ENCODE results near the gene PLPPR3.

The PLPPR3 gene

GRCh38 chr19:802498-803098 lies 19.2 kb downstream of the PLPPR3 start:
- TF ChIP-seq POLR2A (IDR thresholded peaks at IDR 0.05; ENCODE audit: extremely low read depth, insufficient read length) (no peak), MYC (IDR thresholded peaks at IDR 0.05; ENCODE audit: low read depth, low read length) (no peak), MAX (IDR thresholded peaks at IDR 0.05; ENCODE audit: low read depth, low read length) (no peak), CTCF (IDR thresholded peaks at IDR 0.05; ENCODE audit: low read depth, low read length) (no peak)
- DNase-seq (ENCODE audit: low read depth) = no peak
- no peak overlapping the region for H3K4me3 ChIP-seq (ENCODE audit: low read depth, low read length)

- TF ChIP-seq MYC (IDR thresholded peaks at IDR 0.05; ENCODE audit: low read depth, low read length) (no peak), CTCF (IDR thresholded peaks at IDR 0.05; ENCODE audit: low read depth, low read length) (no peak), POLR2A (IDR thresholded peaks at IDR 0.05; ENCODE audit: extremely low read depth, insufficient read length) (no peak), MAX (IDR thresholded peaks at IDR 0.05; ENCODE audit: low read depth, low read length) (no peak)
- no peak for DNase-seq (ENCODE audit: low read depth)
- no peak overlapping the region for H3K4me3 ChIP-seq (ENCODE audit: low read depth, low read length)
Observed at GRCh38 chr19:801861-802497, 19.8 kb downstream of the PLPPR3 start.

GRCh38 chr19:801030-801860 lies 20.5 kb downstream of the PLPPR3 start:
- peak overlapping the region; percentile 95 for H3K4me3 ChIP-seq (ENCODE audit: low read depth, low read length)
- no peak for TF ChIP-seq POLR2A (IDR thresholded peaks at IDR 0.05; ENCODE audit: extremely low read depth, insufficient read length)
- TF ChIP-seq MYC (IDR thresholded peaks at IDR 0.05; ENCODE audit: low read depth, low read length) = no peak
- TF ChIP-seq MAX (IDR thresholded peaks at IDR 0.05; ENCODE audit: low read depth, low read length) = no peak
- TF ChIP-seq CTCF (IDR thresholded peaks at IDR 0.05; ENCODE audit: low read depth, low read length) = no peak
- no peak for DNase-seq (ENCODE audit: low read depth)

GRCh38 chr19:800360-801029 lies 21.3 kb downstream of the PLPPR3 start:
- DNase-seq (ENCODE audit: low read depth) = peak; percentile 23
- H3K4me3 ChIP-seq (ENCODE audit: low read depth, low read length) = peak overlapping the region; percentile 95
- TF ChIP-seq MYC (IDR thresholded peaks at IDR 0.05; ENCODE audit: low read depth, low read length) = no peak
- TF ChIP-seq MAX (IDR thresholded peaks at IDR 0.05; ENCODE audit: low read depth, low read length) = no peak
- no peak for TF ChIP-seq POLR2A (IDR thresholded peaks at IDR 0.05; ENCODE audit: extremely low read depth, insufficient read length)

GRCh38 chr19:799076-799881 lies 22.5 kb downstream of the PLPPR3 start:
- no peak for TF ChIP-seq CTCF (IDR thresholded peaks at IDR 0.05; ENCODE audit: low read depth, low read length)
- TF ChIP-seq MAX (IDR thresholded peaks at IDR 0.05; ENCODE audit: low read depth, low read length) = no peak
- TF ChIP-seq POLR2A (IDR thresholded peaks at IDR 0.05; ENCODE audit: extremely low read depth, insufficient read length) = no peak
- TF ChIP-seq MYC (IDR thresholded peaks at IDR 0.05; ENCODE audit: low read depth, low read length) = no peak
- DNase-seq (ENCODE audit: low read depth) = peak; percentile 50
- peak overlapping the region; percentile 95 for H3K4me3 ChIP-seq (ENCODE audit: low read depth, low read length)
